Mononuclear cell (primary cell): ENCODE measurements around the gene CYTH4. TPM values are rescaled to one million over a fixed set of nuclear protein-coding genes. Genes with fewer than 3 reads are reported as not detected.
"Not testable (repeated sequence)": the region's sequence is repeated elsewhere in the genome, so short reads cannot be mapped to it uniquely, and the experiment has no call there.

Source experiments
- H3K27me3 ChIP-seq: 2 replicates; pipeline ENCODE4 v1.6.0; 2011; ENCODE audit warnings: low read length, control low read depth; ENCODE audit not compliant: insufficient read depth
- H3K4me1 ChIP-seq: 2 replicates; pipeline ENCODE4 v1.5.1; 2011; ENCODE audit warnings: mild to moderate bottlenecking, low read length, control low read depth; ENCODE audit not compliant: insufficient read depth
- H3K4me3 ChIP-seq: 2 replicates; pipeline ENCODE4 v1.5.1; 2011; ENCODE audit warnings: mild to moderate bottlenecking, low read length, moderate library complexity
- H3K9me3 ChIP-seq: 2 replicates; pipeline ENCODE4 v1.5.1; 2011; ENCODE audit warnings: low read depth, mild to moderate bottlenecking, control low read depth, low read length
- total RNA-seq: library from RNA; depleted of rRNA; stranded (reverse); fragments of >200 nt; gene quantifications from one replicate; pipeline ENCODE4 v1.2.3, GENCODE V29; 2012

CYTH4 gene
- 124 TPM for total RNA-seq

- Histone ChIP-seq H3K27me3 (no peaks in the 10 kb centered on the region), H3K4me3 (peak within 1 kb of the TSS; percentile 88), H3K9me3 (no peaks in the 10 kb centered on the region), H3K4me1 (peaks cover 65% of the 10 kb centered on the region)
These were observed at the start of gene CYTH4 for GRCh38 chr22:37282385-37282677. Gene CYTH4 (plus strand): TSS chr22:37282508. CDS start chr22:37282570, 62 bp downstream.

DNA sequence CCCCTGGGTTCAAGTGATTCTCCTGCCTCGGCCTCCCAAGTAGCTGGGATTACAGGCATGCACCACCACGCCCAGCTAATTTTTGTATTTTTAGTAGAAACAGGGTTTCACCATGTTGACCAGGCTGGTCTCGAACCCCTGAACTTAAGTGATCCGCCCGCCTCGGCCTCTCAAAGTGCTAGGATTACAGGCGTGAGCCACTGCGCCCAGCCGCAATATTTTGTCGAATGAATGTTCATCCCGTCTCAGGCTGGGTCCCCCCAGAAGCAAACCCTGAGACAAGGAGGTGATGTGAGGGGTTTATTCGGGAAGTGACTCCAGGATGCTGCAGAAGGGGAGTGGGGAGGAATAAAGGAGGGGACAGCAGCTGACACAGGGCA, 48.9 kb upstream of the CYTH4 start:
- not testable (repeated sequence) for H3K9me3 ChIP-seq, H3K4me3 ChIP-seq, H3K27me3 ChIP-seq
- peaks cover 99% of the 10 kb centered on the region for H3K4me1 ChIP-seq

GRCh38 chr22:37233751-37234631, 48.3 kb upstream of the CYTH4 start:
- Histone ChIP-seq H3K27me3 (no peaks in the 10 kb centered on the region), H3K9me3 (no peaks in the 10 kb centered on the region), H3K4me1 (peaks cover 99% of the 10 kb centered on the region), H3K4me3 (no peak overlapping the region)

- H3K9me3 ChIP-seq, result no peaks in the 10 kb centered on the region
- H3K4me1 ChIP-seq, result peaks cover 99% of the 10 kb centered on the region
- no peak overlapping the region for H3K4me3 ChIP-seq
- no peaks in the 10 kb centered on the region for H3K27me3 ChIP-seq
These were observed 47.3 kb upstream of the CYTH4 start for GRCh38 chr22:37234736-37235711.

DNA sequence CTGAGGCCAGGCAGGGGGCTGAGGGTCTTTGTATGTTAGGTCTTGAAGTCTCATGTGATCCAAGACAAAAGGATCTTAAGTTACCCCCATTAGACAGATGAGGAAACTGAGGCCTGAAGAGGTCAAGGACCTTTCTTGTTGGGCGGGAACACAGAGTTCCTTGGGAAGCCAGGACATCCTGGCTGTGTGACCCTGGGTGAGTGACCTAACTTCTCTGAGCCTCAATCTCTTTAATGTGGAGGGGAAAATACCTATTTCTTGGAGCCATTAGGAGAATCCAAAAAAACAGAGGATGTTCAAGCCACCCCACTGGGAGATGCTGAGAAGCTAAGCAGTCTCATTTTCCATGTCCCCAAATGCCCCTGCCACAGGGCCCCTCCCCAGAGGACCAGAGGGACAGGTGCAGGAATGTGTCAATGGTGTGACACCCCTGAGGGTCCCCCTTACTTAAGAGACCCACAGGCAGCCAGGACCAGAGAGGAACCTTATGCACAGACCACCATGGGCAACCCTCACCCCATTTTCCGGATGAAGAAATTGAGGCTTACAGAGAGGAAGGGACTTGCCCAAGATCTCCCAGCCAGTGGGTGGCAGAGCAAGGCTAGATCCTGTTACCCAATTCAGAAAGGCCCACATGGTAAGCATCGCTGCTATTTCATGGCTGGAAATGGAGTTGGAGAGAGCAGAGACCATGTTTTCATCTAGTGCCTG, 46.3 kb upstream of the CYTH4 start:
- peaks cover 99% of the 10 kb centered on the region for H3K4me1 ChIP-seq

GRCh38 chr22:37237371-37238268, 44.7 kb upstream of the CYTH4 start:
- no peaks in the 10 kb centered on the region for H3K27me3 ChIP-seq
- no peaks in the 10 kb centered on the region for H3K9me3 ChIP-seq
- H3K4me1 ChIP-seq, result peaks cover 96% of the 10 kb centered on the region
- H3K4me3 ChIP-seq, result no peak overlapping the region

More for the DNA sequence above, 46.3 kb upstream of the CYTH4 start:
- Histone ChIP-seq H3K27me3 (no peaks in the 10 kb centered on the region), H3K9me3 (no peaks in the 10 kb centered on the region), H3K4me3 (no peak overlapping the region)

DNA sequence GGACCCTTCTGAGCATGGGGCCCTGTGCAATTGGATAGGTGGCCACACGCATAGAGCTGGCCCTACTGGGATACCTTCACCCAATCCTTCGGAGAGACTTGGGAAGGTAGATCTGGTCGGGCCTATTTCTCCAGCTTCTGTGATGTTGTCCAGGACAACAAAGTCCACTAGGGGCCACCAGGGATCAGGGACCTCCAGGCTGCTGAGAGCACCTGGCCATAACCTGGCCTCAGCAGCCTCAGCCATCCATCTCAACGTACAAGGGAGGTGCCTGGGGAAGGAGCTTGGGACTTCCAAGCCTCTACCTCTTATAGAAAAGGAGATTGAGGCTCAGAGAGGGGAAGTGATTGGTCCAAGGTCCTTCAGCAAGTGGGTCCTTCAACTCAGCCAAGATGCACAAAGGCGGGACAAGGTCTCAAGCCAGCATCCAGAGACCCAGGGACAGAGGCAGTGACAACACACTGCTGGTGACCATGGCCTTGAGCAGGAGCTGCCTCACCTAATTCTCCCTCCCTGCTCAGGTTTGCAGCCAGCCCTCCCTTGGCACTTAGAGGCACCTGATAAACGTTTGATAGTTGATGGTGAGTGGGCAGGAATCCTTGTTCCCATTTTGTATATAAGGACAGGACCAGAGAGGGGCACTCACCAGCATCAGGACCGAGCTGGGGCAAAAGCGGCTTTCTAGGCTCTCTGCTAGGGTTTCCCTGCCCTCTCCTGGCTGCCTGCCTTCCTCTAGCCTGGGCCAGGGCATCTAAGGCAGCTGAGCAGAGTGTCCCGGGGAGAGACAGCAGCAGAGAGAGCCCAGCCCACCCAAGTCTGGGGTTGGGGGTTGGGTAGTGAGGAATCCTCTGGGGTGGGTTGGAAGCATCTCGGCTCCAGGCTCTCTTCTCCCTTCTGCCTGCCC, 42.7 kb upstream of the CYTH4 start:
- Histone ChIP-seq H3K9me3 (no peaks in the 10 kb centered on the region), H3K4me1 (peaks cover 83% of the 10 kb centered on the region), H3K4me3 (no peak overlapping the region), H3K27me3 (no peaks in the 10 kb centered on the region)

DNA sequence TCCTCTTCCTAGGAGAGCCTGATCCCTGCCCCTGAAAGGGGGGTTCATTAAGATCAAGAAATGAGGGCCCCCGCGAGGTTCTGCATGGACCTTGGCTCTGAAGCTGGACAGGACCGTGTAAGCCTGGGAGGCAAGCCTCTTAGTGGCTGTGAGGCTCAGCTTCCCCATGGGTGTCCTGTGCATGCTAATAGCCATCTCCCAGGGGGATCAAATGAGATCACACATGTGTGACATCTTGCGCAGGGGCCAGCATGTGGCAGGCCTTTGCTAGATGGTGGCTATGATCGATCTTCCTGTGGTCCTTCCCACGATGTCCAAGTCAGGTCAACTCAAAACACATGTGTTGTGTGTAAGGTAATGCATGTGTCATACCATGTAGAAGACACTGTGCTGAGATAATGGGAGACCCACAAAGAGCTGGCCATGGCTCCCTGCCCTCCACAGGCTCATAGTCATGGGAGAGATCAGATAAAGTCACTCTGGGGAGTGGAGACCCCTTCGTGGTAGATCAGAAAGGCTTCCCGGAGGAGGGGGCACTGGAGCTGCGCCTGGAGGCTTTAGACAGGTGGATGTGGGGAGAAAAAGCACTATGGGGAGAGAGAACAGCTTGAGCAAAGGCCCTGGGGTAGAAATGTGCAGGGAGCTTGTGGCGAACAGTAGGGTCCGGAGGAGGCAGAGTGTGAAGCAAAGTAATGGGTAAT, 41.9 kb upstream of the CYTH4 start:
- no peaks in the 10 kb centered on the region for H3K27me3 ChIP-seq
- peaks cover 83% of the 10 kb centered on the region for H3K4me1 ChIP-seq
- no peak overlapping the region for H3K4me3 ChIP-seq
- H3K9me3 ChIP-seq, result no peaks in the 10 kb centered on the region

- H3K4me3 ChIP-seq, result peak overlapping the region; percentile 98
- no peaks in the 10 kb centered on the region for H3K27me3 ChIP-seq
These were observed 41.4 kb upstream of the CYTH4 start for GRCh38 chr22:37240941-37241320.

GRCh38 chr22:37241351-37242142, 40.8 kb upstream of the CYTH4 start:
- H3K27me3 ChIP-seq, result no peaks in the 10 kb centered on the region
- H3K9me3 ChIP-seq, result no peaks in the 10 kb centered on the region
- H3K4me3 ChIP-seq, result peak overlapping the region; percentile 98
- H3K4me1 ChIP-seq, result peaks cover 76% of the 10 kb centered on the region

More at GRCh38 chr22:37240941-37241320, 41.4 kb upstream of the CYTH4 start:
- H3K4me1 ChIP-seq, result peaks cover 83% of the 10 kb centered on the region
- no peaks in the 10 kb centered on the region for H3K9me3 ChIP-seq

- H3K4me3 ChIP-seq, result peak overlapping the region; percentile 98
- H3K4me1 ChIP-seq, result peaks cover 68% of the 10 kb centered on the region
- H3K27me3 ChIP-seq, result no peaks in the 10 kb centered on the region
- H3K9me3 ChIP-seq, result no peaks in the 10 kb centered on the region
These were observed 39.9 kb upstream of the CYTH4 start for GRCh38 chr22:37242395-37242918.
